Activated CD4-positive, alpha-beta T cell treated with anti-CD3 and anti-CD28 coated beads for 48 hours (primary cell): Measurements from ENCODE around the gene INF2.
"Not testable (repeated sequence)": the region's sequence is repeated elsewhere in the genome, so short reads cannot be mapped to it uniquely, and the experiment has no call there.

Source experiments
- DNase-seq: peaks from one replicate; pipeline ENCODE4 v3.0.0-alpha.2; 2020

Gene INF2

DNA sequence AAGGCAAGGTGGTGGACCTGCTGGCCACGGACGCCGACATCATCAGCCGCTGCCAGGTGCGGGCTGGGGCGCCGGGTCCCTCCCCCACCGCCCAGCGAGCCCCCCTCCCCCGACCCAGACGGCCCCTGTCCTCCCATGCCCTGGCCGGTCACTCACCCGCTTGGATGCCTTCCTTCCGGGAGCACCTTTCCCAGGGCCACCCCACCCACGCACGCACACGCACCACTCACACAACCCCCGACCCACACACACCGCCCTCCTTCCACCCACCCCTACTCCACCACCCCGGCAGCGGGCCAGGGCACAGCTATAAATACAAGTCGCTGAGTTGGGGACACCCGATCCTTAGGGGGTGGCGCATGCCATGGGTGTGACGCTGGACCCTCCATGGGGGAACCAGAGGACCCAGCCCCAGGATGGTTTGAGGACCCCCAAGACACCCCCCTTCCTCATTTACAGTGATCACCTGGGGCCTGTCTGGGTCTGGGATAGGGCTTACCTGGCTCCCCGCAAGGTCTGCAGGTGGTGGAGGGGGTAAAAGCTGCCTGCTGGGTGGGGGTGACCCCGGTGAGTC is 35.1 kb downstream of the INF2 start:
- peak; percentile 29 for DNase-seq

DNA sequence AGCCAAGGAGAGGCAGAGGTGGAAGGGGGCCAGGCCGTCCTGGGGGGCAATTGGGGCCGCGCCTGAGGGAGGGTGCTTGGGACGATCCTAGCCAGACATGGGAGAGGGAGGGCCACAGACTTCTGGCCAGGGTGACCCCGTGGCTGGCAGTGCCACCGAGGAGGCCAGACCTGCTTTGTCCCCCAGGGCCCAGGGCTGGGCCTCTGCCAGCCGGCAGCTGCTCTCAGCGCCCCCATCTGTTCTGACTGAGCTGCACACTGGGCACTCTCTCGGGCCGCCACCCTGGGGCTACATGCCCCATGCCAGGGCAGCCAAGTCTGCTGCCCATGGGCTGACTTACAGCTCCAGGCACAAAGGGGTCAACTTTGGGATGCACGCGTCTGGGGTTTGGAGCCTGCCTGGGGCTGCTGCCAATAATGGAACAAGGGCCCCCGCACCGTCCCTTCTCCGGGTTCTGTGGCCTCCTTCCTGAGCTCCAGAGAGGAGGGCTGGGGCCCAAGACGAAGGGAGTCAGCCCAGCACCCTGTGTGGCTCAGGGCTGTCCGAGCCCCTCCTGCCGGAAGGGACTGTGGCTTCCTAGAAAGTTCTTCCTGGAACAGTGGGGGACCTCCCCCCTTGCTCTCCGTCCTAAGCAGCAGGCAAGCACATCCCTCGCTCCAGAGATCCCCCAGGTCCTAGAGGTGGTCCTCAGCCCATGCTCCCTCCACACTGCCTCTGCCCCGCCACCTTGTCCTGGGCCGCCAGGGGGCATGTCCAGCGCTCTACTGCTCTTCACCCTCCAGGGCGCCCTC is 35.8 kb downstream of the INF2 start:
- DNase-seq: no peak

DNA sequence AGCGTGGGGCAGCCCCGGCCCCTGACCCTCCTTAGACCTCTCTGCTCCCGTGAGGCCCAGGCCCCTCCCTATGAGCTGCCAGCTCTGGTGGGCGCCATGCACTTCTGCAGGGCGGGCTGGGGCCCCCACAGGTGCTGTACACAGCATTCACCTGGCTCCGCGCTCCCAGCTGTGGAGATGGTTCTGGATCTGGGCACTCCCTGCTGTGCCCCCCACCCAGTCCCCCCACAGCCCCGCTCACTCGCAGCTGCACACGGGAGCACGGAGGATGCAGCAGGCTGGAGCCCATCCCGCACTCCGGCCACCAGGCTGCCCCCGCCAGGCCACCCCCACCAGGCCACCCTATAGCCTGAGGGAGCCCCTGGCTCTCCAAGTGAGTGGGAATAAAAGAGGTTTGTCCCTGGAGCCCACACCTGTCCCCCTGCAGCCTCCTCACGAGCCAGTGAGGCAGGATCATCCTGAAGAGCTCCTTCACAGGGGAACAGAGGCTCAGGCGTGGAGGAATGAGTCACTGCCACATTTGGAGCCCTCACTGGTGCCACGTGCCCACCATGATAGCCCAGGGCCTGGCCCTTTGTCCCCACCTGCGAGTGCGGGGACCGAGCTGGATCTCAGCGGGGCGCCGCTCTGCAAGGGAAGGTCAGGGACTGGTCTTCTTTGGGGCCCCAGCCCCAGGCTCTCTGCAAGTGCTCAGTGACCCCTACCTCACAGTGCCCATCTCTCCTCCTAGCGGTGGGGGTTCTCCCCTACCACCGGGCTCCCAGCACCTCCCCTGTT is 36.5 kb downstream of the INF2 start:
- DNase-seq: no peak

- DNase-seq: no peak
These were observed 37.4 kb downstream of the INF2 start for GRCh38 chr14:104726600-104727451.

- no peak for DNase-seq
These were observed 39.2 kb downstream of the INF2 start for GRCh38 chr14:104728631-104729030.

GRCh38 chr14:104729176-104729834 is 39.9 kb downstream of the INF2 start:
- not testable (repeated sequence) for DNase-seq

DNA sequence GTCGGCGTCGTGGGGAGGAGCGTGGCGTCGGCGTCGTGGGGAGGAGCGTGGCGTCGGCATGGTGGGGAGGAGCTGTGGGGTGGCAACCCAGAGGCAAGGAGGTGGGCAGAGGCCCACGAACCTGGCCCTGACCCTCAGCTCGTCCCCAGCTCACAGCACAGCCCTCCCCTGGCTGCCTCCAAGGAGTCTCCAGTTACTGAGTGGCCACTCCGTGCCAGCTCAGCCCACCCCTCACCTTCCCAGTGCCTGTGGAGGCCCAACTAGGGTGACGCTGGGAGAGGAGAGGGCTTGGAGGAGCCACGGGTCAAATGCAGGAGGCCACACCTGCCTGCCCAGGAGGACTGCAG is 40.4 kb downstream of the INF2 start:
- DNase-seq: no peak

GRCh38 chr14:104730487-104730886 is 41.1 kb downstream of the INF2 start:
- DNase-seq: no peak

DNA sequence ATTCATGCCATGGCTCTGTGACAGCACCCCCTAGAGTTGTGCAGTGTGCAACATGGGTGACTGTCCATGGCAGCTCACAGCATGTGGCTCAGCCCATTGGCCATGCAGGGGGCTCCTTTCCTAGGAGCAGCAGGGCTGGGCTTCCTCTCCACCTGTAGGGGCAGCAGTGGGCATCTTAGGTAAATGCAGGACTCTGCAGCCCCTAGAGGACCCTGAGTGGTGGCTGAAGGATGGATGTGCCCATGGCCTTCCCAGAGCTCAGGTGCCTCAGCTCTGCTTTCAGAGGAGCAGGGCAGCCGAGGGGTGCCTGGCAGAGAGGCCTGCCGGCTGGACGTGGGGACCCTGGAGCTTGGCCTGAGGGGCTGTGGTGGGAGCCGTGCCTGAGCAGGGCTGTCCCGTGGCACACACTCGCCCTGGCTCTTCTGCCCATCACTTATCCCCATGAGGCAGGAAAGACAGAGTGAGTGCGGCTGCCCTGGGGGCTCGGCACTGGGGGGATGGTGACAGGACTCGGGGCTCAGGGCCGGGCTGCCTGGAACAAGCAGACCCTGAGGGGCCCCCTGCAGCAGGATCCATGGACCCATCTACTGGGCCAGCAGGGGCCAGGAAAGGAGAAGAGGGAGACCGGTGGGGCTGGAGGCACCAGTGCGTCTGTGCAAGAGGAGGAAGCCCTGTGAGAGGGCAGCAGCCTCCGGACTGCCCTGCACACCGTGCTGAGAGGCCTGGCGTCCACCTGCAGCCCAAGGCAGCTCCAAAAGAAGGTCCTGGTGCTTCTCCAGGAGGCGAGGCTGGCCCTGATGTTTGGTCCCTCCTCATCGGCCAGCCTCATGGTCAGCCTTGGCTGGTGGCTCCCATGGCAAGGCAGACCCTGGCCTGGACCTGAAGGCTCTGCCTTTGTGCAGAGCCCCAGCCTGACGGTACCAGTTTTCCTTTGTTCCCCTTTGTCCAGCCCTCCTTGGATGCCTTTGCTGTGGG is 42.2 kb downstream of the INF2 start:
- DNase-seq: peak; percentile 26

- no peak for DNase-seq
These were observed 43.0 kb downstream of the INF2 start for GRCh38 chr14:104732355-104732804.

DNA sequence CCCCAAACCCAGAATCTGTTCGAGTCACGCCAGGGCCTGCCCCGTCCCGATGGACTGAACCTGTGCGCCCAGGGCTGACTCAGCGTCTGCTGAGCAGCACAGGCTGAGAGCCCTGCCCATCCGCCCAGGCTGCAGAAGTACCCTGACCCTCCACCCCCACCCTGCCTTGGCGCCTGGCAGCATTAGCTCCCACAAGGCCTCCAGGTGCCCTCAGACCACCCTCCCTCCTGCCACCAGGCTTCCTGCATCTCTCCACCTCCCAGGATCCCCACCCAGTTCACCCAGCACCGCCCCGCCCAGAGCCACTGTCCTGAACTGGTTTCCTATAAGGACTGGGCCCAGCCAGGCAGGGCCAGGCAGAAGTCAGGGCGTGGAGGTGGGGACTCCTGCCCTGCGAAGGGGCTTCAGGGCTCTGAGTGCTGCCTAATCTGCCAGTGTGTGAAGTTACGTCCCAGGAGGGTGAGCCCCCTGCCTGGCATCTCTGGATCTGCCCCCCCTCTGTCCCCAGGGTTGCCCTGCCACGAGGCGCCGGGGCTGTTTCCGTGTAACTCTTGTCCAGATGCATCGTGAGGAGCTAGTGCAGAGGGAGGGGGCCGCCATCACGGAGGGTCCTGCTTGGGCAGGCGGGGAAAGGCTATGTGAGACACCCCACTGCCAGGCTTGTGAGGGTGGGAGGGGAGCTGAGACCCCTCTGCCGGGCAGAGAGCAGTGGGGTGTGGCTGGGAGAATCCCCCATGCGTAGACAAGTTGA is 43.7 kb downstream of the INF2 start:
- no peak for DNase-seq

DNA sequence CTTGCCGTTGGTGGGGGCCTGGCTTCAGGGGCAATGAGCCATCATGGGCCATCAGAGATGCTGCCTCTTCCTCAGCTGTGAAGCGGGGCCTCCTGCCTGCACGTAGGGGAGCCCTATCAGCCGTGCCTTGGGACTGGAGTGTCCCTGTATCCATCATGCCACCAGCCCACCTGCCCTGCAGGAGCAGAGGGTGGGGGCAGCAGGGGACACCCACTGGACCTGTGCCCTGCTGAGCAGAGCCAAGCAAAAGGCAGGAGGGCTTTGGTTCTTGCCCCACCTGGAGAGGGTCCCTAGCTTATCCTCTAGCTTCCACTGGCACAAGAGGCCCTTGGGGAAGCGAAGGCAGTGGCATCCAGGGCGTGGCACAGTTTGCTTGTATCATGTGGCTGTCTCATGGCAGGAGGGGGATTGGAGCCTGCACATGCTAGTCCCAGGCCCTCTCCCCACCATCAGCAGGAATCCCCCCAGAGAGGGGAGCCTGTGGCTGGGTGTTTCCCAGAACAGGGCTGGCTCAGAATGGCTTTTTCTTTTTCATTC is 44.7 kb downstream of the INF2 start:
- DNase-seq: no peak

GRCh38 chr14:104734601-104734990 is 45.2 kb downstream of the INF2 start:
- DNase-seq: no peak

DNA sequence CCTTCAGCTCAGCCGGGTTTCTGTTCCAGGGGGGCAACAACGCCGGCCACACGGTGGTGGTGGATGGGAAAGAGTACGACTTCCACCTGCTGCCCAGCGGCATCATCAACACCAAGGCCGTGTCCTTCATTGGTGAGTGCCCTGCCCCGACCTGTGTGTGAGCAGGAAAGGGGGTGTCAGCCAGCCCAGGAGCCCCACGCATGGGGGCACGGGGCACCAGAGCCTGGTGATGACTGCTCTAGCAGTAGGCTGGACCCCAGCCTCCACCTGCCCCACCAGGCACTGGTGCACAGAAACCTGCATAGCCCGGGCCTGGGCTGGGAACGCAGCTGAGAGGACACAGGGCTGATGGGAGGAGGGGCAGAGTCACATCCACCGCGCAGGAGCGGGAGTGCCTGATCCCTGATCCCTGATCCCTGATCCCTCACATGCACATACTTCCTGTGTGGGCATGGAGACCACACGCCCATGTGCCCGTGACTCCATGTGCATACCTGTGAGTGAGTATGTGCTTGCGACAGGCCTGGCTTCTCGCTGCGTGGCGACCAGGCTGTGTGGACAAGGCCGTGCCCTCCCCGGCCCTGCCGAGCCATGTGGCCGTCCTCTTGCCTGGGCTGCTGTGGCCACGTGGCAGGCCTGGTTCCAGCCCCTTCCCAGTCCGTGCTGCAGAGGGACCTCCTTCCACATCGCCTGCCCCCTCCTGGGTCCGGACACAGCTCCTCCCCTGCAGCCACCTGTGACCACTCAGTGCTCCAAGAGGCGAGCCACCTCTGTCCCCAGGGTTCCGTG is 45.8 kb downstream of the INF2 start:
- DNase-seq: no peak

DNA sequence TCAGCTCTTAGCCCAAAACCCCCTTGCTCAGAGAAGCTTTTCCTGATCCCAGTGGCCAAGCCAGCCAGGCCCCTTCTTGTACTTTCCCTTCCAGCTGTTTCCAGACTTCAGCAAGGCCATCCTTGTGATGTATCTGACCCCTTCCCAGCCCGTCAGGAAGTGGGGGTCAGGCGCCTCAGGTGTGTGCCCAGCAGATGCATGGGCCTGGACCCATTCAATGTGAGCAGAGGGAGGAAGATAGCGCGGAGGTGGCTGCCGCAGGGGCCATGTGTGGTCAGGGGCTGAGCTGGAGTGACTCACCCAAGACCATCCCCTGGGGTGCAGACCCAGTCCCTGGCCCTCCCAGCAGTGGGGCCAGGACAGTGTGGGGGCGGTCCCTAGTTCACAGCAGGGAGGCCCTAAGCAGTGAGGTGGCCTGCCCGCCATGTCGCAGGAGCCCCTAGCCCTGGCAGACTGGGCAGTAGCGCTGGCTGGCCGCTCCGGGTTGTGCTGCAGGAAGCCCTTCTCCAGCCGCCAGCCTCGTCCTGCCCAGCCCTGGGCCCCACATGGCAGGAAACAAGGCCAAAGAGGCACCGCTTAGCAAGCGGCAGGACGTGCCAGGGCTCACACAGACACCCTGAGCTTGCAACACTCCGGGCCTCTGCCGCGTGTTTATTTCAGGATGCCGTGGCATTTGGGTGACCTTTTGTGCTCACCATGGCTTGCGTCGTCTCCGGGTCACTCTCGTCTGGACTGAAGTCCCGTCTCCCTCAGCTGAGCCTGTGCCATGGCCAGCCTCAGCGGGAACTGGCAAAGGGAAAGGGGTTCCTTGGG is 46.6 kb downstream of the INF2 start:
- no peak for DNase-seq

DNA sequence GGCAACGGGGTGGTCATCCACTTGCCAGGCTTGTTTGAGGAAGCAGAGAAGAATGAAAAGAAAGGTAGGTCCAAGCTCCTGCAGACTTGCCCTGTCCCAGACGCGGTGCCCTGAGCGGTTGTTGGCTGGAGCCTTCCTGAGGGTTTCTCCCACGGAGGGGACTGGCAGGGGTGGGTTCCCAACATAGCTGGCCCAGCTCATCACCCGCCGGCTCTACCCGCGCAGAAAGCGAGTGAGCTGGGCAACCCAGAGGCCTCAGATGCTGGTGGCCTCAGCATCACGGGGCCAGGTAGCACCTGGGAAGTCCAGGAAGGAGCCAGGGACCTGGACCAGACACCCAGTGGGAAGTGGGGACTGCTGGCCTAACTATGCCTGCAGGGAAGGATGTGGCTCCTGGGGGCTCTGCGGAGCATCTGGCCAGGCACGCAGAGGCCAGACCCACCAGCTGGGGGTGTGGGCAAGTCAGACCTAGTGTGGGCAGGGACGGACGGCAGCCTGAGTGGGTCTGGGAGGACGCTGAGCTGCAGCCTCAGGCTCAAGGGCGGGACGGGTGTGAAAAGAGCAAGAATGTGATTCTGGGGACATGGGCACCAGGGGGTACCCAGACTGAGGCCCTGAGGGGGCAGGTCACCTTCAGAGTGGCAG is 49.1 kb downstream of the INF2 start:
- no peak for DNase-seq

GRCh38 chr14:104739026-104739425 is 49.6 kb downstream of the INF2 start:
- no peak for DNase-seq
